ENCODE results near the gene NEURL4. TPM values are rescaled to one million over a fixed set of nuclear protein-coding genes. Genes with fewer than 3 reads are reported as not detected.
A peak's percentile ranks its signal among the peaks of the same experiment; 100 is the strongest.

NEURL4 gene
- total and polyA plus RNA-seq, 2 donors (not counting 1 experiment from before 2014, with no cell fraction given), result 54.6 to 85.2 TPM

DNA sequence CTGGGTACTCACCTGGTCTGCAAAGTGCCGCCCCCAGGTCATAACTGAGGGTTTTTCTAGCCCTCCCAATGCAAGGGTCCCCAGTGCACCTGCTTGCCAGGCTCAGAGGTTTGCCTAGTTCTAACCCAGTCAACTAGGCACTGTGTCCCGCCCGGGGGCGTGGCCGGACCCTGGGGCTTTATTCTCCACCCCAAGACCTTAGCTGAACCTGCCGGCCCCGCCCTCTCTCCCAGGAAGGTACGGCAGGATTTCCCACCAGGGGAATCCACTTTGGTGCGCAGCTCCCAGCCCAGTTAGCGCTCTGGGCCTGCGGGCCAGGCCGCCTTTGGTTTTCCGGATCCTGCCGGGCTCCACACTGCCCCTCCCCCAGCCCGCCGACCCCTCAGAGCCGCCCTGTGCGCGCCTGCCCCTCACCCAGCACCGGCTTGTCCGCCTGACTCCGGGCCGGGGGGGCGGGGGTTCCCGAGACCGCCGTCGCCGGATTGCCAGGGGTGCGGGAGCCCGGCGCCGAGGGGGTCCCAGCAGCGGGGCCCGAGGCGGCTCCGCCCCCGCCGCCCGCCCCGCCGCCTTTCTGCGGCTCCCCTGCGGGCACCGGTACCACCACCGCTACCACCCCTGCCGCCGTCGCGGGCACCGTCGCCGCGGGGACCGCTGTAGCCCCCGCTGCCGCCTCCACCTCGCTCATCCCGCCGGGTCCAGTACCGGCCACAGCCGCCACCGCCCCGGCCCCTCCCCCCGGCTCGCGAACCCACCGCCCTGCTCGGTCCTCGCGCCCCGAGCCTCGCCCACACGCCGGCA, 35.1 kb downstream of the NEURL4 start:
- H3K27ac ChIP-seq (ENCODE audit: low read length in 2 of 2), result no peak overlapping the region
- peak; percentile 50 for DNase-seq
- peaks cover 22% of the 10 kb centered on the region for H3K4me1 Mint-ChIP-seq
- whole genome bisulfite sequencing (ENCODE audit: insufficient coverage), result 9% methylated on average over 75 of the region's 75 CpGs
- peak overlapping the region; percentile 92 for H3K4me2 ChIP-seq (replicated peaks; ENCODE audit: low read depth, low read length, poor library complexity, severe bottlenecking)
- no peaks in the 10 kb centered on the region for H3K36me3 ChIP-seq (replicated peaks in 1 of 2; ENCODE audit: control extremely low read depth in 1 of 2, control insufficient read depth in 1 of 2, extremely low read depth in 1 of 2, insufficient read depth in 2 of 2, low read length in 1 of 2)
- H3K4me3 ChIP-seq (ENCODE audit: control extremely low read depth in 1 of 5, extremely low read depth in 1 of 5, insufficient read depth in 1 of 5, low read depth in 2 of 5, low read length in 4 of 5), result peak overlapping the region in 2 of 5 experiments; percentile 15 to 54
- no peak for ATAC-seq (ENCODE audit: low read depth)
- H3K9me3 Mint-ChIP-seq (ENCODE audit: insufficient read depth), result no peaks in the 10 kb centered on the region
- POLR2A ChIA-PET, result interaction anchor here (0.7 to 1.4 kb wide), 2 partner anchors 13 to 74 kb away, joined by 4 to 7 read pairs; partner anchors contain the start of gene SLC2A4
- peaks cover 0 to 57% (median 15%) of the 10 kb centered on the region in 4 experiments for H3K27me3 ChIP-seq (replicated peaks in 1 of 4; ENCODE audit: control extremely low read depth in 1 of 4, control insufficient read depth in 3 of 4, insufficient read depth in 4 of 4, low read length in 3 of 4)
- peak overlapping the region; percentile 77 for H3K4me3 Mint-ChIP-seq
- peak overlapping the region; percentile 32 for H2AFZ ChIP-seq (ENCODE audit: insufficient read depth, low read depth, low read length, poor library complexity, severe bottlenecking)
- H3K9me3 ChIP-seq (ENCODE audit: control extremely low read depth in 1 of 3, control insufficient read depth in 2 of 3, insufficient read depth in 1 of 3, low read length in 2 of 3), result peaks cover 0 to 7% (median 0%) of the 10 kb centered on the region in 3 donors
- no peaks in the 10 kb centered on the region for H3K79me2 ChIP-seq (ENCODE audit: control insufficient read depth, insufficient read depth, low read length)
- H4K20me1 ChIP-seq (ENCODE audit: control insufficient read depth, insufficient read depth, low read length, poor library complexity, severe bottlenecking), result no peaks in the 10 kb centered on the region
- peak; percentile 84 for TF ChIP-seq EZH2 (IDR thresholded peaks at IDR 0.05; ENCODE audit: borderline replicate concordance, insufficient read depth, low read depth, low read length, poor library complexity, severe bottlenecking)
- TF ChIP-seq, protein P1, sequence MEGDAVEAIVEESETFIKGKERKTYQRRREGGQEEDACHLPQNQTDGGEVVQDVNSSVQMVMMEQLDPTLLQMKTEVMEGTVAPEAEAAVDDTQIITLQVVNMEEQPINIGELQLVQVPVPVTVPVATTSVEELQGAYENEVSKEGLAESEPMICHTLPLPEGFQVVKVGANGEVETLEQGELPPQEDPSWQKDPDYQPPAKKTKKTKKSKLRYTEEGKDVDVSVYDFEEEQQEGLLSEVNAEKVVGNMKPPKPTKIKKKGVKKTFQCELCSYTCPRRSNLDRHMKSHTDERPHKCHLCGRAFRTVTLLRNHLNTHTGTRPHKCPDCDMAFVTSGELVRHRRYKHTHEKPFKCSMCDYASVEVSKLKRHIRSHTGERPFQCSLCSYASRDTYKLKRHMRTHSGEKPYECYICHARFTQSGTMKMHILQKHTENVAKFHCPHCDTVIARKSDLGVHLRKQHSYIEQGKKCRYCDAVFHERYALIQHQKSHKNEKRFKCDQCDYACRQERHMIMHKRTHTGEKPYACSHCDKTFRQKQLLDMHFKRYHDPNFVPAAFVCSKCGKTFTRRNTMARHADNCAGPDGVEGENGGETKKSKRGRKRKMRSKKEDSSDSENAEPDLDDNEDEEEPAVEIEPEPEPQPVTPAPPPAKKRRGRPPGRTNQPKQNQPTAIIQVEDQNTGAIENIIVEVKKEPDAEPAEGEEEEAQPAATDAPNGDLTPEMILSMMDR (IDR thresholded peaks at IDR 0.05), result no peak
- no peak overlapping the region for H3K27ac Mint-ChIP-seq
- peak overlapping the region; percentile 58 for H3K9ac ChIP-seq (ENCODE audit: low read length)
- intact Hi-C loops (cut with micrococcal nuclease), result loop anchor here (10.0 kb wide), 1 partner anchor 159 kb away; no protein-coding TSS in a partner anchor
- H3K4me1 ChIP-seq (ENCODE audit: control insufficient read depth in 2 of 2, insufficient read depth in 2 of 2, low read length in 2 of 2), result peaks cover 28 to 30% of the 10 kb centered on the region in 2 donors
- CTCF ChIA-PET, result interaction anchor here (1.2 kb wide), 1 partner anchor 35 kb away, joined by 3 read pairs; no protein-coding TSS in a partner anchor
- peaks cover 37% of the 10 kb centered on the region for H3K27me3 Mint-ChIP-seq

Data from B cell (primary cell).